GM23338 (cell line): ENCODE data around the gene PRIM1. TPM values are rescaled to one million over a fixed set of nuclear protein-coding genes. Genes with fewer than 3 reads are reported as not detected.

ENCODE experiments used
- ATAC-seq: fragments of 200-7000 bp; cut with Tn5 transposase; 3 replicates; pipeline ENCODE4 v1.9.1; 2020
- DNase-seq: peaks from one replicate; pipeline ENCODE4 v3.0.0-alpha.2; 2015; ENCODE audit warnings: low spot score
- H2AFZ ChIP-seq: fragments of 200-600 bp; sonication (generic); 2 replicates; pipeline ENCODE4 v1.8.0; 2016; ENCODE audit warnings: antibody characterized with exemption, mild to moderate bottlenecking, moderate library complexity
- H3F3A ChIP-seq: fragments of 200-600 bp; sonication (generic); replicated peaks from 2 replicates; pipeline ENCODE4 v1.8.0; 2017; ENCODE audit warnings: antibody characterized with exemption, mixed run types, low read depth
- H3K27ac ChIP-seq: fragments of 200-600 bp; sonication (generic); 2 replicates; pipeline ENCODE4 v1.6.1; 2016; ENCODE audit warnings: low read depth
- H3K27me3 ChIP-seq: fragments of 200-600 bp; sonication (generic); 2 replicates; pipeline ENCODE4 v1.8.0; 2016; ENCODE audit warnings: mild to moderate bottlenecking, mixed run types, moderate library complexity; ENCODE audit not compliant: insufficient read depth
- H3K36me3 ChIP-seq: fragments of 200-600 bp; sonication (generic); 2 replicates; pipeline ENCODE4 v1.8.0; 2016; ENCODE audit warnings: mild to moderate bottlenecking; ENCODE audit not compliant: insufficient read depth
- H3K4me1 ChIP-seq: fragments of 200-600 bp; sonication (generic); 2 replicates; pipeline ENCODE4 v1.8.0; 2016; ENCODE audit warnings: mild to moderate bottlenecking, moderate library complexity; ENCODE audit not compliant: insufficient read depth
- H3K4me2 ChIP-seq: fragments of 200-600 bp; sonication (generic); 2 replicates; pipeline ENCODE4 v1.7.1; 2017; ENCODE audit warnings: mixed run types
- H3K4me3 ChIP-seq: fragments of 200-600 bp; sonication (generic); 2 replicates; pipeline ENCODE4 v1.6.1; 2016; ENCODE audit warnings: mixed run types
- H3K79me2 ChIP-seq: fragments of 200-600 bp; sonication (generic); replicated peaks from 2 replicates; pipeline ENCODE4 v1.8.0; 2017; ENCODE audit warnings: mild to moderate bottlenecking; ENCODE audit not compliant: insufficient read depth
- H3K9me2 ChIP-seq: fragments of 200-600 bp; sonication (generic); 2 replicates; pipeline ENCODE4 v1.8.0; 2017; ENCODE audit not compliant: insufficient read depth
- H4K20me1 ChIP-seq: fragments of 200-600 bp; sonication (generic); replicated peaks from 2 replicates; pipeline ENCODE4 v1.8.0; 2017; ENCODE audit warnings: mild to moderate bottlenecking; ENCODE audit not compliant: insufficient read depth
- H3K27ac Mint-ChIP-seq: 2 replicates; pipeline ENCODE4 v1.8.0; 2020; ENCODE audit warnings: inconsistent platforms, mild to moderate bottlenecking, moderate library complexity, mixed read lengths
- H3K27me3 Mint-ChIP-seq: 3 replicates; pipeline ENCODE4 v1.8.0; 2022; ENCODE audit warnings: low read depth, mild to moderate bottlenecking, moderate library complexity, mixed read lengths, inconsistent platforms; ENCODE audit not compliant: insufficient read depth, poor library complexity
- H3K36me3 Mint-ChIP-seq: 3 replicates; pipeline ENCODE4 v1.8.0; 2021; ENCODE audit warnings: low read depth, mild to moderate bottlenecking, inconsistent platforms, moderate library complexity, mixed read lengths
- H3K4me1 Mint-ChIP-seq: 3 replicates; pipeline ENCODE4 v1.8.0; 2020; ENCODE audit warnings: mild to moderate bottlenecking, inconsistent platforms, mixed read lengths
- H3K4me3 Mint-ChIP-seq: 3 replicates; pipeline ENCODE4 v1.8.0; 2021; ENCODE audit warnings: moderate library complexity, mild to moderate bottlenecking, inconsistent platforms, mixed read lengths
- H3K9me3 Mint-ChIP-seq: 3 replicates; pipeline ENCODE4 v1.8.0; 2020; ENCODE audit warnings: moderate library complexity, mild to moderate bottlenecking, inconsistent platforms, mixed read lengths
- CREB1 ChIP-seq: fragments of 250-450 bp; sonication (Bioruptor Pico); IDR thresholded peaks from 2 replicates; pipeline ENCODE4 v1.5.0; 2020; ENCODE audit warnings: low read depth, mild to moderate bottlenecking, moderate library complexity
- EZH2 ChIP-seq: fragments of 200-600 bp; sonication (generic); IDR thresholded peaks from one replicate; pipeline ENCODE4 v1.8.0; 2017; ENCODE audit warnings: antibody characterized with exemption, mild to moderate bottlenecking, low read depth; ENCODE audit not compliant: unreplicated experiment
- EZH2phosphoT487 ChIP-seq: fragments of 200-600 bp; sonication (generic); IDR thresholded peaks from one replicate; pipeline ENCODE4 v1.8.1; 2018; ENCODE audit warnings: antibody characterized with exemption; ENCODE audit not compliant: unreplicated experiment
- JUNB ChIP-seq: IDR thresholded peaks from one replicate; pipeline ENCODE4 v1.6.1; 2016; ENCODE audit warnings: antibody characterized with exemption; ENCODE audit not compliant: unreplicated experiment
- NANOG ChIP-seq: IDR thresholded peaks from 2 replicates; pipeline ENCODE4 v1.6.1; 2016; ENCODE audit warnings: antibody characterized with exemption, borderline replicate concordance
- POLR2AphosphoS5 ChIP-seq: IDR thresholded peaks from 2 replicates; pipeline ENCODE4 v1.6.1; 2016; ENCODE audit warnings: antibody characterized with exemption, low read depth
- STAT1 ChIP-seq: IDR thresholded peaks from one replicate; pipeline ENCODE4 v1.6.1; 2016; ENCODE audit warnings: antibody characterized with exemption; ENCODE audit not compliant: unreplicated experiment
- ZNF114 ChIP-seq: fragments of 250-450 bp; sonication (Bioruptor Pico); IDR thresholded peaks from 2 replicates; pipeline ENCODE4 v1.5.0; 2020; ENCODE audit warnings: mild to moderate bottlenecking, moderate library complexity
- ZNF331 ChIP-seq: fragments of 250-450 bp; sonication (Bioruptor Pico); IDR thresholded peaks from 2 replicates; pipeline ENCODE4 v1.5.0; 2020; ENCODE audit warnings: low read depth, mild to moderate bottlenecking, moderate library complexity
- polyA plus RNA-seq: library from polyadenylated mRNA; unstranded; fragments of >200 nt; fragmentation: Nextera tagmentation; extraction: Ambion mirVana; gene quantifications from 2 replicates; pipeline ENCODE4 v1.2.1, GENCODE V29; 2016
- total RNA-seq: library from RNA; depleted of rRNA; stranded (reverse); fragments of >200 nt; shearing (Covaris generic); gene quantifications from 2 replicates; pipeline ENCODE4 v1.2.3, GENCODE V29; 2014
- TF ChIP-seq, protein P1 (sequence below), 2 experiments: fragments of 200-600 bp in 1 of 2; sonication (generic) in 1 of 2; conservative IDR thresholded peaks; 2 replicates each; pipeline versions ENCODE4 v1.5.1 to v1.6.1; 2016 to 2017; ENCODE audit warnings: antibody characterized with exemption in 2 of 2, low read depth in 2 of 2, mild to moderate bottlenecking in 2 of 2, moderate library complexity in 1 of 2
- TF ChIP-seq, protein P2 (sequence below): IDR thresholded peaks from one replicate; pipeline ENCODE4 v1.6.1; 2018; ENCODE audit warnings: antibody characterized with exemption; ENCODE audit not compliant: unreplicated experiment
- TF ChIP-seq, protein P3 (sequence below): IDR thresholded peaks from 2 replicates; pipeline ENCODE4 v1.6.1; 2016; ENCODE audit warnings: antibody characterized with exemption
- TF ChIP-seq, protein P4 (sequence below): fragments of 250-450 bp; sonication (Bioruptor Pico); IDR thresholded peaks from 2 replicates; pipeline ENCODE4 v1.5.0; 2020; ENCODE audit warnings: mild to moderate bottlenecking, moderate library complexity

The PRIM1 gene
- total and polyA plus RNA-seq, 2 experiments from 2014 or later = 67.9 to 73.9 TPM

DNA sequence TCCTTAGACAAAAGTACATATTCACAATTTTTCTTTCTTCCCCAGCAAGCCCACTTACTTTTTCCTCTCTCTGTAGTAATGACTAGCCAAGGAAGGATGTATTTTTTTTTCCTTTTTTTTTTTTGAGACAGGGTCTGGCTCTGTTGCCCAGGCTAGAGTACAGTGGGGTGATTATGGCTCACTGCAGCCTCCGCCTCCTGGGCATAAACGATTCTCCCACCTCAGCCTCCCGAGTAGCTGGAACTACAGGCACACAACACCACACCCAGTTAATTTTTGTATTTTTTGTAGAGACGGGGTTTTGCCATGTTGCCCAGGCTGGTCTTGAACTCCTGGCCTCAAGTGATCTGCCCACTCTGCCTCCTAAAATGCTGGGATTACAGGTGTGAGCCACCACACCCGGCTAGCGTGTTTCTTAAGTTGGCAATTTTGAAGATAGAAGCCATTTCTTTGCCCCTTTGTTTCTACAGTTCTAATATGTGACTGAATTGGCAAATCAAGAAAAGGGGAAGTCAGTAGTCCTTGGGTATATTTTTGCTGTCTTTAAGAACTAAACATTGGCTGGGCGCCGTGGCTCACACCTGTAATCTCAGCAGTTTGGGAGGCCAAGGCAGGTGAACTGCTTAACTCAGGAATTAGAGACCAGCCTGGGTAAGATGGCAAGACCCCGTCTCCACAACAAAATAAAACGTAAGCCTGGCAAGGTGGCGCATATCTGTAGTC is 23.8 kb downstream of the PRIM1 start:
- Histone ChIP-seq H3K9me2 (no peaks in the 10 kb centered on the region), H3K27me3 (no peaks in the 10 kb centered on the region), H3K36me3 (peaks cover 28% of the 10 kb centered on the region), H3K4me1 (peaks cover 7% of the 10 kb centered on the region), H3F3A (0 out of 2 replicates have a peak, but pooled peaks cover 14% of the 10 kb centered on the region), H3K79me2 (peaks cover 18% of the 10 kb centered on the region), H4K20me1 (peaks cover 7% of the 10 kb centered on the region), H3K4me3 (no peak overlapping the region), H3K27ac (no peak overlapping the region), H3K4me2 (no peak overlapping the region), H2AFZ (no peak overlapping the region)
- ATAC-seq (no peak), DNase-seq (no peak)
- TF ChIP-seq, protein P1, sequence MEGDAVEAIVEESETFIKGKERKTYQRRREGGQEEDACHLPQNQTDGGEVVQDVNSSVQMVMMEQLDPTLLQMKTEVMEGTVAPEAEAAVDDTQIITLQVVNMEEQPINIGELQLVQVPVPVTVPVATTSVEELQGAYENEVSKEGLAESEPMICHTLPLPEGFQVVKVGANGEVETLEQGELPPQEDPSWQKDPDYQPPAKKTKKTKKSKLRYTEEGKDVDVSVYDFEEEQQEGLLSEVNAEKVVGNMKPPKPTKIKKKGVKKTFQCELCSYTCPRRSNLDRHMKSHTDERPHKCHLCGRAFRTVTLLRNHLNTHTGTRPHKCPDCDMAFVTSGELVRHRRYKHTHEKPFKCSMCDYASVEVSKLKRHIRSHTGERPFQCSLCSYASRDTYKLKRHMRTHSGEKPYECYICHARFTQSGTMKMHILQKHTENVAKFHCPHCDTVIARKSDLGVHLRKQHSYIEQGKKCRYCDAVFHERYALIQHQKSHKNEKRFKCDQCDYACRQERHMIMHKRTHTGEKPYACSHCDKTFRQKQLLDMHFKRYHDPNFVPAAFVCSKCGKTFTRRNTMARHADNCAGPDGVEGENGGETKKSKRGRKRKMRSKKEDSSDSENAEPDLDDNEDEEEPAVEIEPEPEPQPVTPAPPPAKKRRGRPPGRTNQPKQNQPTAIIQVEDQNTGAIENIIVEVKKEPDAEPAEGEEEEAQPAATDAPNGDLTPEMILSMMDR (conservative IDR thresholded peaks at IDR 0.05; ENCODE audit: low read depth in 2 of 2) = no peak
- TF ChIP-seq JUNB (no peak), POLR2AphosphoS5 (no peak), CREB1 (no peak), NANOG (no peak), ZNF331 (no peak), STAT1 (no peak), EZH2 (no peak), ZNF114 (no peak), EZH2phosphoT487 (no peak)
- TF ChIP-seq, protein P2, sequence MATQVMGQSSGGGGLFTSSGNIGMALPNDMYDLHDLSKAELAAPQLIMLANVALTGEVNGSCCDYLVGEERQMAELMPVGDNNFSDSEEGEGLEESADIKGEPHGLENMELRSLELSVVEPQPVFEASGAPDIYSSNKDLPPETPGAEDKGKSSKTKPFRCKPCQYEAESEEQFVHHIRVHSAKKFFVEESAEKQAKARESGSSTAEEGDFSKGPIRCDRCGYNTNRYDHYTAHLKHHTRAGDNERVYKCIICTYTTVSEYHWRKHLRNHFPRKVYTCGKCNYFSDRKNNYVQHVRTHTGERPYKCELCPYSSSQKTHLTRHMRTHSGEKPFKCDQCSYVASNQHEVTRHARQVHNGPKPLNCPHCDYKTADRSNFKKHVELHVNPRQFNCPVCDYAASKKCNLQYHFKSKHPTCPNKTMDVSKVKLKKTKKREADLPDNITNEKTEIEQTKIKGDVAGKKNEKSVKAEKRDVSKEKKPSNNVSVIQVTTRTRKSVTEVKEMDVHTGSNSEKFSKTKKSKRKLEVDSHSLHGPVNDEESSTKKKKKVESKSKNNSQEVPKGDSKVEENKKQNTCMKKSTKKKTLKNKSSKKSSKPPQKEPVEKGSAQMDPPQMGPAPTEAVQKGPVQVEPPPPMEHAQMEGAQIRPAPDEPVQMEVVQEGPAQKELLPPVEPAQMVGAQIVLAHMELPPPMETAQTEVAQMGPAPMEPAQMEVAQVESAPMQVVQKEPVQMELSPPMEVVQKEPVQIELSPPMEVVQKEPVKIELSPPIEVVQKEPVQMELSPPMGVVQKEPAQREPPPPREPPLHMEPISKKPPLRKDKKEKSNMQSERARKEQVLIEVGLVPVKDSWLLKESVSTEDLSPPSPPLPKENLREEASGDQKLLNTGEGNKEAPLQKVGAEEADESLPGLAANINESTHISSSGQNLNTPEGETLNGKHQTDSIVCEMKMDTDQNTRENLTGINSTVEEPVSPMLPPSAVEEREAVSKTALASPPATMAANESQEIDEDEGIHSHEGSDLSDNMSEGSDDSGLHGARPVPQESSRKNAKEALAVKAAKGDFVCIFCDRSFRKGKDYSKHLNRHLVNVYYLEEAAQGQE = no peak
- TF ChIP-seq, protein P3, sequence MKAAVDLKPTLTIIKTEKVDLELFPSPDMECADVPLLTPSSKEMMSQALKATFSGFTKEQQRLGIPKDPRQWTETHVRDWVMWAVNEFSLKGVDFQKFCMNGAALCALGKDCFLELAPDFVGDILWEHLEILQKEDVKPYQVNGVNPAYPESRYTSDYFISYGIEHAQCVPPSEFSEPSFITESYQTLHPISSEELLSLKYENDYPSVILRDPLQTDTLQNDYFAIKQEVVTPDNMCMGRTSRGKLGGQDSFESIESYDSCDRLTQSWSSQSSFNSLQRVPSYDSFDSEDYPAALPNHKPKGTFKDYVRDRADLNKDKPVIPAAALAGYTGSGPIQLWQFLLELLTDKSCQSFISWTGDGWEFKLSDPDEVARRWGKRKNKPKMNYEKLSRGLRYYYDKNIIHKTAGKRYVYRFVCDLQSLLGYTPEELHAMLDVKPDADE = no peak
- TF ChIP-seq, protein P4, sequence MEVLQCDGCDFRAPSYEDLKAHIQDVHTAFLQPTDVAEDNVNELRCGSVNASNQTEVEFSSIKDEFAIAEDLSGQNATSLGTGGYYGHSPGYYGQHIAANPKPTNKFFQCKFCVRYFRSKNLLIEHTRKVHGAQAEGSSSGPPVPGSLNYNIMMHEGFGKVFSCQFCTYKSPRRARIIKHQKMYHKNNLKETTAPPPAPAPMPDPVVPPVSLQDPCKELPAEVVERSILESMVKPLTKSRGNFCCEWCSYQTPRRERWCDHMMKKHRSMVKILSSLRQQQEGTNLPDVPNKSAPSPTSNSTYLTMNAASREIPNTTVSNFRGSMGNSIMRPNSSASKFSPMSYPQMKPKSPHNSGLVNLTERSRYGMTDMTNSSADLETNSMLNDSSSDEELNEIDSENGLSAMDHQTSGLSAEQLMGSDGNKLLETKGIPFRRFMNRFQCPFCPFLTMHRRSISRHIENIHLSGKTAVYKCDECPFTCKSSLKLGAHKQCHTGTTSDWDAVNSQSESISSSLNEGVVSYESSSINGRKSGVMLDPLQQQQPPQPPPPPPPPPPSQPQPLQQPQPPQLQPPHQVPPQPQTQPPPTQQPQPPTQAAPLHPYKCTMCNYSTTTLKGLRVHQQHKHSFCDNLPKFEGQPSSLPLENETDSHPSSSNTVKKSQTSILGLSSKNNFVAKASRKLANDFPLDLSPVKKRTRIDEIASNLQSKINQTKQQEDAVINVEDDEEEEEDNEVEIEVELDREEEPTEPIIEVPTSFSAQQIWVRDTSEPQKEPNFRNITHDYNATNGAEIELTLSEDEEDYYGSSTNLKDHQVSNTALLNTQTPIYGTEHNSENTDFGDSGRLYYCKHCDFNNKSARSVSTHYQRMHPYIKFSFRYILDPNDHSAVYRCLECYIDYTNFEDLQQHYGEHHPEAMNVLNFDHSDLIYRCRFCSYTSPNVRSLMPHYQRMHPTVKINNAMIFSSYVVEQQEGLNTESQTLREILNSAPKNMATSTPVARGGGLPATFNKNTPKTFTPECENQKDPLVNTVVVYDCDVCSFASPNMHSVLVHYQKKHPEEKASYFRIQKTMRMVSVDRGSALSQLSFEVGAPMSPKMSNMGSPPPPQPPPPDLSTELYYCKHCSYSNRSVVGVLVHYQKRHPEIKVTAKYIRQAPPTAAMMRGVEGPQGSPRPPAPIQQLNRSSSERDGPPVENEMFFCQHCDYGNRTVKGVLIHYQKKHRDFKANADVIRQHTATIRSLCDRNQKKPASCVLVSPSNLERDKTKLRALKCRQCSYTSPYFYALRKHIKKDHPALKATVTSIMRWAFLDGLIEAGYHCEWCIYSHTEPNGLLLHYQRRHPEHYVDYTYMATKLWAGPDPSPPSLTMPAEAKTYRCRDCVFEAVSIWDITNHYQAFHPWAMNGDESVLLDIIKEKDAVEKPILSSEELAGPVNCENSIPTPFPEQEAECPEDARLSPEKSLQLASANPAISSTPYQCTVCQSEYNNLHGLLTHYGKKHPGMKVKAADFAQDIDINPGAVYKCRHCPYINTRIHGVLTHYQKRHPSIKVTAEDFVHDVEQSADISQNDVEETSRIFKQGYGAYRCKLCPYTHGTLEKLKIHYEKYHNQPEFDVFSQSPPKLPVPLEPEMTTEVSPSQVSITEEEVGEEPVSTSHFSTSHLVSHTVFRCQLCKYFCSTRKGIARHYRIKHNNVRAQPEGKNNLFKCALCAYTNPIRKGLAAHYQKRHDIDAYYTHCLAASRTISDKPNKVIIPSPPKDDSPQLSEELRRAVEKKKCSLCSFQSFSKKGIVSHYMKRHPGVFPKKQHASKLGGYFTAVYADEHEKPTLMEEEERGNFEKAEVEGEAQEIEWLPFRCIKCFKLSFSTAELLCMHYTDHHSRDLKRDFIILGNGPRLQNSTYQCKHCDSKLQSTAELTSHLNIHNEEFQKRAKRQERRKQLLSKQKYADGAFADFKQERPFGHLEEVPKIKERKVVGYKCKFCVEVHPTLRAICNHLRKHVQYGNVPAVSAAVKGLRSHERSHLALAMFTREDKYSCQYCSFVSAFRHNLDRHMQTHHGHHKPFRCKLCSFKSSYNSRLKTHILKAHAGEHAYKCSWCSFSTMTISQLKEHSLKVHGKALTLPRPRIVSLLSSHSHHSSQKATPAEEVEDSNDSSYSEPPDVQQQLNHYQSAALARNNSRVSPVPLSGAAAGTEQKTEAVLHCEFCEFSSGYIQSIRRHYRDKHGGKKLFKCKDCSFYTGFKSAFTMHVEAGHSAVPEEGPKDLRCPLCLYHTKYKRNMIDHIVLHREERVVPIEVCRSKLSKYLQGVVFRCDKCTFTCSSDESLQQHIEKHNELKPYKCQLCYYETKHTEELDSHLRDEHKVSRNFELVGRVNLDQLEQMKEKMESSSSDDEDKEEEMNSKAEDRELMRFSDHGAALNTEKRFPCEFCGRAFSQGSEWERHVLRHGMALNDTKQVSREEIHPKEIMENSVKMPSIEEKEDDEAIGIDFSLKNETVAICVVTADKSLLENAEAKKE = no peak
- Mint-ChIP-seq H3K27me3 (peaks cover 5% of the 10 kb centered on the region), H3K4me3 (no peak overlapping the region), H3K9me3 (no peaks in the 10 kb centered on the region), H3K4me1 (peaks cover 11% of the 10 kb centered on the region), H3K27ac (no peak overlapping the region), H3K36me3 (peaks cover 73% of the 10 kb centered on the region)
